Upper lobe of left lung (tissue), 4 donors: Measurements from ENCODE around the gene CAGE1.

ENCODE experiments used
- CTCF ChIP-seq, 6 experiments: fragments of 450-650 bp in 4 of 6; fragments of 200-600 bp in 2 of 6; sonication (generic) in 2 of 6; IDR thresholded peaks; one replicate each; pipeline ENCODE4 v1.5.1; 2016 to 2019; ENCODE audit warnings: antibody characterized with exemption in 6 of 6
- EP300 ChIP-seq, 4 donors: sonication (generic); formaldehyde crosslinking; IDR thresholded peaks; one replicate each; pipeline ENCODE4 v1.5.1; 2017; ENCODE audit warnings: antibody characterized with exemption in 4 of 4, control low read depth in 2 of 4
- POLR2A ChIP-seq, 4 donors: fragments of 450-650 bp; IDR thresholded peaks; one replicate each; pipeline ENCODE4 v1.5.1; 2016 to 2017; ENCODE audit warnings: antibody characterized with exemption in 4 of 4, mild to moderate bottlenecking in 2 of 4
- POLR2AphosphoS5 ChIP-seq, 2 donors: sonication (generic); formaldehyde crosslinking; IDR thresholded peaks; one replicate each; pipeline ENCODE4 v1.5.1; 2017; ENCODE audit warnings: antibody characterized with exemption in 2 of 2

DNA sequence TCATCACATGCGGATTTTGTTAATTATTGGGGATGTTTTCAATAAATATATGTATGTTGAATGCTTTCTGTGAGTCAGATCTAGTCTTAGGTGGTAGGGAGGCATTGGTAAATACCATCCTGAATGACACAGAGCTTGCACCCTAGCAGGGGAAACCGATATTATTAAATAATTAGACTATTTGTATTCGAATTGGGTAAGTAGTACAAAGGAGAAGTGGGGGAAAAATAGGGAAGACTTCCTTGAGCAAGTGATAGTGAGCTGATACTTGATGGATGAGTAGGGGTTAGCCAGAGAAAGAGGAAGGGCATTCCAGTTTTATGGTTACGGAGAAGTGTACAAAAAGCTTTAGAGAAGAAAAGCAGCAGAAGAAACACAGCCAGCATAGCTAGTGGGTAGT, 1.6 kb upstream of the CAGE1 start:
- TF ChIP-seq CTCF (IDR thresholded peaks at IDR 0.05): no peak
- TF ChIP-seq POLR2AphosphoS5 (IDR thresholded peaks at IDR 0.05): no peak
- no peak for TF ChIP-seq EP300 (IDR thresholded peaks at IDR 0.05)
- no peak for TF ChIP-seq POLR2A (IDR thresholded peaks at IDR 0.05)
